Activated T-cell treated with anti-CD3 and anti-CD28 coated beads for 4 hours (primary cell): ENCODE data around the gene ACP5.
A peak's percentile ranks its signal among the peaks of the same experiment; 100 is the strongest.
"Not testable (repeated sequence)": the region's sequence is repeated elsewhere in the genome, so short reads cannot be mapped to it uniquely, and the experiment has no call there.

ENCODE experiments used
- DNase-seq: peaks from one replicate; pipeline ENCODE4 v3.0.0-alpha.2; 2020

Gene ACP5

DNA sequence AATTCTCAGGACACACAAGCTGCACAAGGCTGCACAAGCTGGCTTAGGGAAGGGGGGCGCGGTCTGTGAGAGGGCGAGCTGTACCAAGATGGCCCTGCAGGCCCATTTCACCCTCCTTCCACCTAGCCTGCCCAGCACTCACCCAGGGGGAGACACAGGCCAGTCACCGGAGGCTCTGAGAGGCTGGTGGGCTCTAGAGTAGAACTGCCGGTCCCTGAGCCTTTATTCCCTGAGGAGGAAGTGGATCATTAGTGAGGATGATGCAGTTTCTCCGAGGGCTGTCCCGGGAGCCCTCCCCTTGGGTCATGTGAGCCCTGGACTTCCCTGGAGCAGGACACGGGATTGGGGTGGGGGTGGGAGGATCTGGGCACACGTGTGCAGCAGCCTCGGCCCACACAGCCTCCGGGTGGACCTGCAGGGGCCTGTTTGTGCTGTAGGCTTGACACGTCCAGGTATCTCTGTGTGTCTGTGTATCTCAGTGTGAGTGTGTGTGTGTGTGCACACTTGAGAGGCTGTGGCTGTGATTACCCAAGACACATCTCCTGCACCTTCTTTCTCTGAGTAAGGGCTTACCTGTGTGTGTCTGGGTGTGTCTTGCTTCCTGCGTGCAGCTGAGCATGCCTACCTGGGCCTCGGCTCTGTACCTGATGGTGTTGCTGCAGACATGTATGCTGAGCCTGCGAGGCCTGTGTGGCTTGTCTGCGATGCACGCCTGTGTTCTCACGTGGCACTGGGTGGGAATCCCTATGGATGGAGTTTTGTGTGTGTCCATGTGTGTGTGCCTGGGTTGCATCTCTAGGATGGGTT, at the start of gene ACP5:
TSS of gene ACP5 (minus strand) at position 195 of the 807 bp plus-strand sequence. CDS start 328 bp downstream, outside the sequence.
- no peak for DNase-seq

DNA sequence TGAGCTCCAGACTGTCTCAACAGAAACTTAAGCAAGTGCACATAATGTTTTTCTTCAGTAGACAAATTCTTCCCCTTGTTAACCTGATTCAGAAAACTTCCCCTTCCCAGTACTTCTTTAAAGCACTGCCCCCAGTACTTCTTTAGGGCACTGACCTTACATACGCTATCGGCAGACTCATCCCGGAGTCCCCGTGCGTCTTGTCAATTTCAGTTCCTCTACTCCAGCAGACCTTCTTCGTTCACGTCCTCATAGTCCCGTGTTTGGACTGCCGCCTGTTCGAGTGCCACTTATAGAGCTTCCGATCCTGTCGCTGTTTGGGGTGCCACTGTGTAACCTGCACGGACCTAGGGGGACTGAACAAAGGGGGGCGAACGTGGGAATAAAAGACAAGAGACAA, 48.8 kb upstream of the ACP5 start:
- no peak for DNase-seq

DNA sequence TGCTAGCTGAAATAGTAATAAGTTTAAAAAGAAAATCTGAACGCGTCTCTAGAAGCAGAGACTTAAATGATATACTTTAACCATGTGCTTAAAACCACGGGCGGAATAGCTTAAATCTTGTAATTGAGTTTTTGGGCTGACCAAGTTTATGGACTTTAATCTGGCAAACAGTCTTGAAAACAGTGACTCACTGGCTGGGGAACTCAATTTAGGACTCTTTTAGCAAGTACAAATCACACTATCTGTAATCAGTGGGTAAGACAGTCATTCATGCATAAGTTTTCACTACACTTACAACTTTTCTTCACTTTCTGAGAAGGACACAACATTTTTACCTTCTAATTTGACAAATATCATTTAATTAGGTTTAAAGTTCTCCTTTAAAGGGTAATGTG, 46.6 kb upstream of the ACP5 start:
- no peak for DNase-seq

DNA sequence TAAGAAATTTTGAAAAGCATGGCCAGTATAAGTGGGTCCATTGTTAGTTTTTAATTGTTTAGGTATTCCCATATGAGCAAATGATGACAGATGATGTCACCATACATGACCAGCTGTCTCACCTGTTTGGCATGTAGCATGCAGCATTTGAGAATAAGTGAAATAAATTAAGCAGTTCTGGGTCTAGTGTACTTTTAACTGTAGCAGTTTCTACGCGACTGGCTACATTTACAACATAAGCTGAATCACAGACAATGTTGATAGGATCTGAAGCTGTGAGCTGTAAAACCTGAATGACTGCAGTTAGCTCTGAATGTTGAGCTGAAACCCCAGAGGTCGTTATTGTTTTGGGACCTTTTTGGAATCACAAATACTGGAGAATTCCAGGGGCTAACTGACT, 45.0 kb upstream of the ACP5 start:
- DNase-seq = not testable (repeated sequence)

DNA sequence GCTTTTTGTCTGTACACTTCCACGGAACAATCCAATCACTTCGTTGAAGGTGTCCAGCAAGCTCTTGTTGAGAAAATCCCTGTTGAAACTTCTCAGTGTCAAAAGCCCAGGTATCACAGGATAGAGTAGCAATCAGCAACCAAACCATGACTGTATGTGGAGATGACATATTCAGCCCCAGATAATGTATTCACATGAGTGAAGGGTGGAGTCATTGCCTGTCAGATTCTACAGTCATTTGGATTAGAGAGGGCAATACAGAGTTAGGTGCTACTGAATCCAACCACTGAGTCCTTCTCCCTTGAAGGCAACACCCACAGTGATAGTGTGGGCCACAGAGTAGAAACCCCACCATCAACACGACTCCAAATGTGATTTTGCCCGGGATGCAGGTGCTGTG, 43.1 kb upstream of the ACP5 start:
- DNase-seq = no peak

DNA sequence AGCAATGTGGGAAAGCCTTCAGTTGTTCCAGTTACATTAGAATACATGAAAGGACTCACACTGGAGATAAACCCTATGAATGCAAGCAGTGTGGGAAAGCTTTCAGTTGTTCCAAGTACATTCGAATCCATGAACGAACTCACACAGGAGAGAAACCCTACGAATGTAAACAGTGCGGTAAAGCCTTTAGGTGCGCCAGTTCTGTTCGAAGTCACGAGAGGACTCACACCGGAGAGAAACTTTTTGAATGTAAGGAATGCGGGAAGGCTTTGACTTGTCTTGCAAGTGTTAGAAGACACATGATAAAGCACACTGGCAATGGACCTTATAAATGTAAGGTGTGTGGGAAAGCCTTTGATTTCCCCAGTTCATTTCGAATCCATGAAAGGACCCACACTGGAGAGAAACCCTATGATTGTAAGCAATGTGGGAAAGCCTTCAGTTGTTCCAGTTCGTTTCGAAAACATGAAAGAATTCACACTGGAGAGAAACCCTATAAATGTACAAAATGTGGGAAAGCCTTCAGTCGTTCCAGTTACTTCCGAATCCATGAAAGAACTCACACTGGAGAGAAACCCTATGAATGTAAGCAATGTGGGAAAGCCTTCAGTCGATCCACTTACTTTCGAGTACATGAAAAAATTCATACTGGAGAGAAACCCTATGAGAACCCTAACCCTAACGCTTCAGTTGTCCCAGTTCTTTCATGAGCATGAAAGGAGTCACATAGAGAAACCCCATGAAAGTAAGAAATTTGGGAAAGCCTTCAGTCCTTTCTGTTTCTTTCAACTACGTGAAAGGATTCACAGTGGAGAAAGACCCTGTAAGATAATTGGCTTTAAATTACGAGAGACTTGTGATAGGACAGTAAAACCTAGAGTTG, 40.0 kb upstream of the ACP5 start:
- DNase-seq = no peak

DNA sequence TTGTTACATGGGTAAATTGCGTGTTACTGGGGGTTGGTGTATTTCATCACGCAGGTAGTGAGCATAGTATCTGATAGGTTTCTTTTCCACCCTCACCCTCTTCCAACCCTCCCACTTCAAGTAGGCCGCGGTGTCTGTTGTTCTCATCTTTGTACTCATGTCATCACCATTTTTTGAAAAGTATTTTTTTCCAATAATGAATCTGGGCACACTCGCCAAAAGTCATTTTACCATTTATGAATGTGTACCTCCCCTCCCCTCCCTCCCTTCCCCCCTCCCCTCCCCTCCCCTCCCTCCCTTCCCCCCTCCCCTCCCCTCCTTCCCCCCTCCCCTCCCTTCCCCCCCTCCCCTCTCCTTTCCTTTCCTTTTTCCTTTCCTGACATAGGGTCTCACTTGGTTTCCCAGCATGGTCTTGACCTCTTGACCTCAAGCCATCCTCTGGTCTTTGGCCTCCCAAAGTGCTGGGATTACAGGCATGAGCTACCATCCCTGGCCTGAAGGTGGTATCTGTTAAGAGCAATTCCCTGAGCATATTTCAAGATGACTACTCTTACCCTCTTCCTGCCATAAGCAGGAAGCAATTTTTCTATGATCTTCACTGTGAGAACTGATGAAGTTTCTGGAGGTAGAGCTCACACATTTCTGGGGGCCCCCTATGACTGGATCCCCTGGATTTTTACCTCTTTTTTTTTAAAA, 35.5 kb upstream of the ACP5 start:
- DNase-seq = no peak

DNA sequence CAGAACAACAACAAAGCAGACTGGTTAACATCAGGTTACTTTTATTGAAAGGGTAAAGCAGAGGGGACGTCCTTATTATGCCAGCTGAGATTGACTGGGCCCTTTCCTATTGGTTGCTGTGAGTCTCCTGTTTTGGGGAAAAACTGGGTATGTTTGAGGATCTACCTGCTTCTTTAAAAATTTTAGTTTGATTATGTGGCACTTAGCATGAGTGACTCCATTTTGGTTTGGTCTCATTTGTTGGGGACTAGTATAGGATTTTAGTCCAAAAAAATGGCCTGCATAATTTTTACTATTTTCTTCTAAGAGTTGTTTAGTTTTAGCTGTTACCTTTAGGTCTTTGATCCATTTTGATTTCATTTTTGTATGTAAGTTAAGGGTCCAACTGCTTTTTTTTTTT, 34.3 kb upstream of the ACP5 start:
- no peak for DNase-seq

DNA sequence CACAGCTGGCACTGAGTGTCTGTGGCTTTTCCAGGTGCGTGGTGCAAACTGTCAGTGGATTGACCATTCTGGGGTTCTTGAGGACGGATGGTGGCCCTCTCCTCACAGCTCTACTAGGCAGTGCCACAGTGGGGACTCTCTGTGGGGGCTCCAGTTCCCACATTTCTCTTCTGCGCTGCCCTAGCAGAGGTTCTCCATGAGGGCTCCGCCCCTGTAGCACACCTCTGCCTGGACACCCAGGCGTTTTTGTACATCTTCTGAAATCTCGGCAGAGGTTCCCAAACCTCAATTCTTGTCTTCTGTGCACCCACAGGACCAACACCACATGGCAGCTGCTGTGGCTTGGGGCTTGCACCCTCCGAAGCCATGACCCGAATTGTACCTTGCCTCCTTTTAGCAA, 29.0 kb upstream of the ACP5 start:
- no peak for DNase-seq

DNA sequence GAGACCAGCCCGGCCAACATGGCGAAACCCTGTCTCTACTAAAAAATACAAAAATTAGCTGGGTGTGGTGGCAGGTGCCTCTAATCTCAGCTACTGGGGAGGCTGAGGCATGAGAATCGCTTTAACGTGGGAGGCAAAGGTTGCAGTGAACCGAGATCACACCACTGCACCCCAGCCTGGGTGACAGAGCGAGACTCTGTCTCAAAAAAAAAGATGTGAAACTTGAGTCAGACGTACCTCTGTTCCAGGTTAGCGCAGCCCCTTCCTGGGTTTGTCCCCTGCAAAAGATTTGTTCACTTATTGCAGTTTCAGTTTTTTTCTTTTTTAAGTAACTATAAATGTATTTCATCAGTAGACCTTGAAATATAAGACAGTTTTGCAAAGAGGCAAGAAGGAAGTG, 22.3 kb upstream of the ACP5 start:
- not testable (repeated sequence) for DNase-seq

DNA sequence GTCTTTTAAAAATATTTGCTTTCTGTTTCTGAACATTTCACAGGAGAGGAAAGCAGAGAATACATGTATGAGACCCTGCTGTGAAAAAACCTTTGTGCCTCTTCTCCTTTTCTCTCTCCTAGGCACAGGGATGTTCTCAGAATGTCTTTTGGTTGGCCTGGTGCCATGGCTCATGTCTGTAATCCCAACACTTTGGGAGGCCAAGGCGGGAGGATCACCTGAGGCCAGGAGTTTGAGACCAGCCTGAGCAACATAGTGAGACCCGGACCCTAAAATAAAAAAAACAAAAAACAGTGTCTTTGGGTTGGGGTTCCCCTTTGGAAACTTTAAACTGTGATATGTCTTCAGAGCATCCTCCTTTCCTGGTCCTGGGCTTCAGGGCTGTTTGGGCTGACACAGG, 21.3 kb upstream of the ACP5 start:
- DNase-seq = no peak

DNA sequence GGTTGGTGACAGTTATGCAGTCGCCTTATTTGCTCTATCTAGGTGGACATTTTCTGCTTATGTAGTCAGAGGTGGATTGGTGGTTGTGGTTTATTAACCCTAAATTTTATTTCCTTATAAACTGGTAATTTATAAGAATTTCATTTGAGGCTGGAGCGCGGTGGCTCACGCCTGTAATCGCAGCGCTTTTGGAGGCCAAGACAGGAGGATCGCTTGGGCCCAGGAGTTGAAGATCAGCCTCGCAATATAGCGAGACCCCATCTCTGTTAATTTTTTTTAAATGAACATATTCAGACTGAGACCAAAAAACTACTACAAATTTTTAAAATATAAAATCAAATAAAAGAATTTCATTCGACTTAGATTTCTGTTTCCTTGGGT, 20.6 kb upstream of the ACP5 start:
- no peak for DNase-seq

DNA sequence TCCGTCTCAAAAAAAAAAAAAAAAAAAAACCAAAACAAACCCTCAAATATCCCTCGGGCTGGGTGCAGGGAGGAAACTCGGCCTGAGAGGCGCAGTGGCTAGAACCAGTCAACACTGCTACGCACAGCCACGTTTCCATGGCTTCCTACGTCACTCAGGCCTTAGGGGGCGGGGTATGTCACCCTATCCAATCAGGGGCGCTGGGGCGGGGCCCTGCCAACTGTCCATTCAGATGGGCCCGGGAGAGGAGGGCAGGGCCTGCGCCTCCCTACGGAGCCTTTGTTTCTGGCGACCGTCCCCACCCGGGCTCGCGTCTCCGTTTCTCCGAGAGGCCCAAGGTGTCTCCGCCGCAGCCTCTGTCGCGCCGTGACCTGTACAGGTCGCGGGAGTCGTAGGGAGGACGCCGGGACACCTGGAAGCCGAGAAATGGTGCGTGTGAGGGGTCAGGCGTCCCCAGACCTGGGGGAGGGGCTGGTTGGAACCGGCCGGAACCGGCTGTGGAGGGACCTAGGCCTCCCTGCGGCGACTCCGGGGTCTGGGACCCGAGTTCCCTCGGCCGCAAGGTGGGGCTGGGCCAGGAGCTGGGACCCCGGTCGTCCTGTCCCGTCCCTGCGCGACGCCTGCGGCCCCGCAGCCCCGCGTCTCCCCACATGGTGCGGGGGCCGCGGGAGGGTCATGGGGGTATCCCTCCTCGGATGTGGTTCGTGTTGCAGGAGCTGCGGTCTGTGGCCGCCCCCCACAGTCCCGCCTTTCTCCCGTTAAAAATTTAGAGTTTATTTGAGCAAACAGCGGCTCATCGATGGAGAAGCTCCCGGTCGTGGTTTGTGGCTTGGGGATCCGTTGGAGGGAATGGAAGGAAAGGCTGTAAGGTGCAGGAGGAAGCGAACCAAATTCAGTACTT, 20.0 kb upstream of the ACP5 start, which contains the start of gene ZNF627:
TSS of gene ZNF627 (plus strand) at position 282 of the 901 bp plus-strand sequence. CDS start at position 427, 145 bp downstream.
- DNase-seq = peak; percentile 96

DNA sequence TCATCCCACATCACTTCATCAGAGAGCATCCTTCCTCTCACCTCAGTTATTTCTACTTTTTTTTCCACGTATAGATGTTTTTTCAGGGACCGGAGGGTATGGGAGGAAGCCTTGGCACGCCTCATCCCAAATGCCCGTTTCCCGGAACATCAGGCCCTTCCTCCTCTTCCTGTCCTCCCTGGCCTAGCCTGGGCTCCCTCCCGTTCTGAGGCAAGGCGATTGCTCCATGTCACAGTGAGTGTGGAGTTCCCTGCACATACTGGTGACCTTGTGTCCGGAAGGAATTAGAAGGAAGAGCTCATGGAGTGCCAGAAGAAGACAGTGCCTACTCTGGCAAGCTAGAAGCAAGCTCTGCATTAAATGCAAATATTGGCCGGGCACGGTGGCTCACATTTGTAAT, 18.7 kb upstream of the ACP5 start:
- DNase-seq = no peak

DNA sequence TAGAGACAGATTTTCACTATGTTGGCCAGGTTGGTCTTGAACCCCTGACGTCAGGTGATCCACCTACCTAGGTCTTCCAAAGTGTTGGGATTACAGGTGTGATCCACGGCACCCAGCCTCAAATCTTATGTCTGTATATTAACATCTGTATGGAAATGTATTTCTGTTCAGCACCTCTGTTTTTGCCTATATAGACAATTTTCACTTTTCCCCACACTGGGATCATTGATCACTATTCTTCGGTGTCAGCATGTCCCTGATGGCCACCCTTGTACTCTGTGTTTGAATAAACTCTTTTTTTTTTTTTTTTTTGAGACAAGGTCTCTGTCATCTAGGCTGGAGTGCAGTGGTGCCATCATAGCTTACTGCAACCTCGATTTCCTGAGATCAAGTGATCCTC, 16.6 kb upstream of the ACP5 start:
- DNase-seq = no peak

DNA sequence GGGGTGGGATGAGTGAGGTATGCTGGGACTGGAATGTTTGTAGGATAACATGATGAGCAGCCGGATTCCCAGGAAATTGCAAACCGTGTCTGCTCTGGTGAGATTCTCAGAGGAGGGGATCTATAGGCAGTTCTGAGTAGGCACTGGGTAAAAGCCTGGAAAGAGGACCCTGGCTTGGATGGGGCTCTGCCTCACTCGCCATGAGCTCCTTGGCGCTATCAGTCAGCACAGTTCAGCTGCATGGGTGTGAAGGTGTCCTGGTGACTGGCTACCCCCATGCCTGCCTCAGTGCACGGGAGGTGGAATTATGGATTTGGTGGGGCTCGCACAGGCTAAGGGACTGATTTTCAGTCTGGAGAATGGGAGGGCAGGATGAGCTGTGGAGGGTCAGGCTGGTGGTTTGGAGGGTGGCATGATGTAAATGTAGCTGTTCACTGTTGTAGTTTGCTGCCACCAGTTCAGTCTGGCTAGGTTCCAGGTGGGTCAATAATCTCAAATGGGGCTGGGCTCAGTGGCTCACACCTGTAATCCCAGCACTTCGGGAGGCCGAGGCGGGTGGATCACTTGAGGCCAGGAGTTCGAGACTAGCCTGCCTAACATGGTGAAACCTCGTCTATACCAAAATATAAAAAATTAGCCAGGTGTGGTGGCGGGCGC, 10.7 kb upstream of the ACP5 start:
- no peak for DNase-seq

DNA sequence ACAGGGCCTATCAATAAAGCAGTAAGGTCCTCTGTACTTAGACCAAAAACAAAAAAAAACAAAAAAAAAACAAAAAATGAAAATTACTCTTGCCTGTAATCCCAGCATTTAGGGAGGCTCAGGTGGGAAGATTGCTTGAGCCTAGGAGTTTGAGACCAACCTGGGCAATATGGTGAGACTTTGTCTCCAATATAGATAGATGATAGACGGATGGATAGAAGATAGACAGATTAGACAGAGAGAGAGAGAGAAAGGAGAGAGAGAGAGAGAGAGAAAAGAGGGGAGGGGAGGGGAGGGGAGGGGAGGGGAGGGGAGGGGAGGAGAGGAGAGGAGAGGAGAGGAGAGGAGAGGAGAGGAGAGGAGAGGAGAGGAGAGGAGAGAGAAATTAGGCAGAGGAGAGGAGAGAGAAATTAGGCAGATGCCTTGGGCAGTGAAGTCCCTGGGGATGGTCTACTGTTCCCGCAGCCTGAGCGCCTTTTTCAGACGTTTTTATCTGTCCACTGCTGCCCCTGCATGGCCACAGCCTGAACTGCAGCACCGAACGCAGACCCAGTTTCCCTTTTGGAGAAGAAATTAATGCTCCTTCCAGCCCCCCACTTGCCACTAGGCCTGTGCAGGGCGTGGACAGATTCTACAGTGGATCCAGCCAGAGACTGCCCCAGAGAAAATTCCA, 10.0 kb upstream of the ACP5 start:
- peak; percentile 68 for DNase-seq

DNA sequence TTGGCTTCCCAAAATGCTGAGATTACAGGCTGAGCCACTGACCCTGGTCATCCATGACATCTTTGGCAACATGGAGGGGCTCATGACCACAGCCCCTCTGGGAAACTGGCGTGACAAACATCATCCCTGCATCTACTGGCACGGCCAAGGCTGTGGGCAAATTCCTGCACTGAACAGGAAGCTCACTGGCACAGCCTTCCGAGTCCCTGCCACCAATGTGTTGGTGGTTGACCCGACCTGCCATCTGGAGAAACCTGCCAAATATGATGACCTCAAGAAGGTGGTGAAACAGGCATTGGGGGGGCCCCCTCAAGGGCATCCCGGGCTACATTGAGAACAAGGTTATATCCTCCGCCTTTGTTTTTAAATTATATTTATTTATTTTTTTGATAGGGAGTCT, 8.9 kb upstream of the ACP5 start:
- no peak for DNase-seq

DNA sequence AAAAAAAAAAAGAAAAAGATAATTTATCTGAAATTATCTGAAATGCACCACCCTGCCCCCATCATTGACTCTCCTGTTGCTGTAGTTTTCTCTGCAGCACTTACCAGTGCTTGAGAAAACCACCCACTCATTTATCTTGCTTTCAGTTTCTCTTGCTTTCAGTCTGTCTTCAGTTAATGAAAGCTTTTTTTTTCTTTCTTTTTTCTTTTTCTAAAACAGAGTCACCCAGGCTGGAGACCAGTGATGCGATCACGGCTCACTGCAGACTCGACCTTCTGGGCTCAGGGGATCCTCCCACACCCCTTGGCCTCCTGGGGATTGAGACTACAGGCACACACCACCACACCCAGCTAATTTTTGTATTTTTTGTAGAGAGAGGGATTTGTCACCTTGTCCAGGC, 4.3 kb upstream of the ACP5 start:
- no peak for DNase-seq

DNA sequence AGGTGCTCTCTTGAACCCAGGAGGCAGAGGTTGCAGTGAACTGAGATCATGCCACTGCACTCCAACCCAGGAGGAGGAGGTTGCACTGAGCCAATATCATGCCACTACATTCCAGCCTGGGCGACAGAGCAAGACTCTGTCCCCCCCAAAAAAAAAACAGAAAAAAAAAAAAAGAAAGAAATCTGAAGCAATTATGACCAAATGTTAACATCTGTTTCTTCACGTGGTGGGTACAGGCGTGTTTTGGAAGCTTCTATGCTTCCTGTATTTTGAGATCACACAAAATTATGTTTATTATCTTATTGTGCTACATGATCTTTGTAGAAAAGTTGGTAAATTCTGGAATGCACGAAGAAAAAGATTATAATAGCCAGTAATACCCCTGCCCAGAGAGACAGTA, 2.7 kb upstream of the ACP5 start:
- no peak for DNase-seq
